ENCODE data around the gene DISC1. TPM values are rescaled to one million over a fixed set of nuclear protein-coding genes. Genes with fewer than 3 reads are reported as not detected.

DISC1 gene
- total RNA-seq (2021) (1.8 and 3.0 TPM in 2 replicates), Bru-seq, nascent RNA (percentile 41 among the genes with signal in this experiment), BruChase-seq, experiment 1, labeled RNA remaining after a 2-hour chase (percentile 41 among the genes with signal in this experiment), BruChase-seq, experiment 2, labeled RNA remaining after a 6-hour chase (percentile 43 among the genes with signal in this experiment)
- long read RNA-seq, partial matches to known transcripts: 0 of 1 reads
- long read RNA-seq, other reads (novel, unspliced or antisense): 1 of 1 reads

GRCh38 chr1:231626535-231626950 is at the start of gene DISC1:
TSS of gene DISC1 (plus strand) at chr1:231626790. CDS start at chr1:231626868, 78 bp downstream.
- ChIA-PET CTCF (interaction anchor here (0.5 kb wide), 1 partner anchor 16 kb away, joined by 3 read pairs; no protein-coding TSS in a partner anchor), POLR2A (ENCODE audit: low non-redundant PET) (no interaction called here)
- no TSS peak for BruUV-seq (replicated peaks)
- Histone ChIP-seq H3K27ac (ENCODE audit: low read depth, low read length, poor library complexity, severe bottlenecking) (peak within 1 kb of the TSS; percentile 46), H3K36me3 (ENCODE audit: insufficient read depth, low read length, poor library complexity, severe bottlenecking) (no peaks in the 10 kb centered on the region), H3K4me1 (ENCODE audit: insufficient read depth, low read length, poor library complexity, severe bottlenecking) (peaks cover 10% of the 10 kb centered on the region), H3K4me3 (ENCODE audit: low read depth, low read length, poor library complexity, severe bottlenecking) (peak within 1 kb of the TSS; percentile 71), H3K9me3 (ENCODE audit: low read depth, low read length, poor library complexity, severe bottlenecking) (no peaks in the 10 kb centered on the region), H3K27me3 (replicated peaks; ENCODE audit: insufficient read depth, low read depth, low read length, poor library complexity) (peaks cover 15% of the 10 kb centered on the region)
- intact Hi-C loops (cut with micrococcal nuclease; ENCODE audit: unreplicated experiment): no loop called here
- TF ChIP-seq CTCF (conservative IDR thresholded peaks at IDR 0.05; ENCODE audit: low read depth, low read length) (no peak), EZH2 (IDR thresholded peaks at IDR 0.05; ENCODE audit: borderline replicate concordance, low read depth, low read length, poor library complexity, severe bottlenecking) (no peak)
- DNase-seq (ENCODE audit: low spot score): peak; percentile 81

- Histone ChIP-seq H3K27ac (ENCODE audit: low read depth, low read length, poor library complexity, severe bottlenecking) (no peak overlapping the region), H3K27me3 (replicated peaks; ENCODE audit: insufficient read depth, low read depth, low read length, poor library complexity) (no peaks in the 10 kb centered on the region), H3K4me3 (ENCODE audit: low read depth, low read length, poor library complexity, severe bottlenecking) (no peak overlapping the region), H3K9me3 (ENCODE audit: low read depth, low read length, poor library complexity, severe bottlenecking) (no peaks in the 10 kb centered on the region), H3K4me1 (ENCODE audit: insufficient read depth, low read length, poor library complexity, severe bottlenecking) (no peaks in the 10 kb centered on the region), H3K36me3 (ENCODE audit: insufficient read depth, low read length, poor library complexity, severe bottlenecking) (no peaks in the 10 kb centered on the region)
- ChIA-PET CTCF (no interaction called here), POLR2A (ENCODE audit: low non-redundant PET) (no interaction called here)
- intact Hi-C loops (cut with micrococcal nuclease; ENCODE audit: unreplicated experiment): no loop called here
- BruUV-seq (replicated peaks): no TSS peak
- TF ChIP-seq EZH2 (IDR thresholded peaks at IDR 0.05; ENCODE audit: borderline replicate concordance, low read depth, low read length, poor library complexity, severe bottlenecking) (no peak), CTCF (conservative IDR thresholded peaks at IDR 0.05; ENCODE audit: low read depth, low read length) (no peak)
- no peak for DNase-seq (ENCODE audit: low spot score)
Observed at GRCh38 chr1:231576804-231577718, 49.5 kb upstream of the DISC1 start.

GRCh38 chr1:231580874-231581273 is 45.7 kb upstream of the DISC1 start:
- H3K27me3 ChIP-seq (replicated peaks; ENCODE audit: insufficient read depth, low read depth, low read length, poor library complexity): no peaks in the 10 kb centered on the region
- intact Hi-C loops (cut with micrococcal nuclease; ENCODE audit: unreplicated experiment): no loop called here
- H3K9me3 ChIP-seq (ENCODE audit: low read depth, low read length, poor library complexity, severe bottlenecking): no peaks in the 10 kb centered on the region
- ChIA-PET CTCF (no interaction called here), POLR2A (ENCODE audit: low non-redundant PET) (no interaction called here)
- no peak overlapping the region for H3K27ac ChIP-seq (ENCODE audit: low read depth, low read length, poor library complexity, severe bottlenecking)
- TF ChIP-seq EZH2 (IDR thresholded peaks at IDR 0.05; ENCODE audit: borderline replicate concordance, low read depth, low read length, poor library complexity, severe bottlenecking) (no peak), CTCF (conservative IDR thresholded peaks at IDR 0.05; ENCODE audit: low read depth, low read length) (no peak)
- H3K36me3 ChIP-seq (ENCODE audit: insufficient read depth, low read length, poor library complexity, severe bottlenecking): no peaks in the 10 kb centered on the region
- no peak overlapping the region for H3K4me3 ChIP-seq (ENCODE audit: low read depth, low read length, poor library complexity, severe bottlenecking)
- H3K4me1 ChIP-seq (ENCODE audit: insufficient read depth, low read length, poor library complexity, severe bottlenecking): no peaks in the 10 kb centered on the region
- no peak for DNase-seq (ENCODE audit: low spot score)
- BruUV-seq (replicated peaks): no TSS peak
